Activated CD8-positive, alpha-beta memory T cell treated with anti-CD3 and anti-CD28 coated beads, Interleukin-2, amount 50 U/mL, for 4 hours (primary cell): ENCODE results near the gene ZSCAN29.

ENCODE experiments used
- DNase-seq: peaks from one replicate; pipeline ENCODE4 v3.0.0-alpha.2; 2020

ZSCAN29 gene

DNA sequence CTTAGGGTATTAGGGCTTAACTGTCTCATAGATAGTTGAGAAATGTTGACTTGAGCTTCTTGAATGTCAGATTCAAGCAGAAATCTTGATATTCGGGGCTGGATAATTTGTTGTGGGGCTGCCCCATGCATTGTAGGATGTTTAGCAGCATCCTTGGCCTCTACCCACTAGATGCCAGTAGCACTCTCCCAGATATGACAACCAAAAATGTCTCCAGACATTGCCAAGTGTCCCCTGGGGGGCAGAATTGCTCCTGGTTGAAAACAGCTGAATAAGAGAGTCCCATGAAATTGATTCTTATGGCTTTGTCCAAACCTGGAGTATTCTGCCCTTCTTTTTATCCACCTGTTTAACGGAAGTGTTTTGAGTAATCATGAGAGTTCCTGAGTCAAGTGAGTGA lies 24.5 kb downstream of the ZSCAN29 start:
- DNase-seq, result no peak

DNA sequence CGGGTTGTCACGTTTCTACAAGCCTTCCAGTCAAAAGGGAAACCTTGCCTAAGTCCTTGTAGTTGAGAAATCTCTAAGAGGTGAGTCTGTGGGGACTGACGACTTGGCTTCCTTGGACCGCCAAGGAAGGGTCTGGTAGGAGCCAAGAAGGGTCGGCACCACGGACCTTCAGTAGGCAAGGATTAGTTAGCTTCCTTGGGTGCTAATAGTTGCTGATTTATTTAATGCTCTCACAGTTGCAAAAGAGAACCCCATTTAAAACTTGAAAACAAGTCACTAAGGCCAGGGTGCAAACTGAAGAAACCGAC lies 40.1 kb downstream of the ZSCAN29 start:
- no peak for DNase-seq

DNA sequence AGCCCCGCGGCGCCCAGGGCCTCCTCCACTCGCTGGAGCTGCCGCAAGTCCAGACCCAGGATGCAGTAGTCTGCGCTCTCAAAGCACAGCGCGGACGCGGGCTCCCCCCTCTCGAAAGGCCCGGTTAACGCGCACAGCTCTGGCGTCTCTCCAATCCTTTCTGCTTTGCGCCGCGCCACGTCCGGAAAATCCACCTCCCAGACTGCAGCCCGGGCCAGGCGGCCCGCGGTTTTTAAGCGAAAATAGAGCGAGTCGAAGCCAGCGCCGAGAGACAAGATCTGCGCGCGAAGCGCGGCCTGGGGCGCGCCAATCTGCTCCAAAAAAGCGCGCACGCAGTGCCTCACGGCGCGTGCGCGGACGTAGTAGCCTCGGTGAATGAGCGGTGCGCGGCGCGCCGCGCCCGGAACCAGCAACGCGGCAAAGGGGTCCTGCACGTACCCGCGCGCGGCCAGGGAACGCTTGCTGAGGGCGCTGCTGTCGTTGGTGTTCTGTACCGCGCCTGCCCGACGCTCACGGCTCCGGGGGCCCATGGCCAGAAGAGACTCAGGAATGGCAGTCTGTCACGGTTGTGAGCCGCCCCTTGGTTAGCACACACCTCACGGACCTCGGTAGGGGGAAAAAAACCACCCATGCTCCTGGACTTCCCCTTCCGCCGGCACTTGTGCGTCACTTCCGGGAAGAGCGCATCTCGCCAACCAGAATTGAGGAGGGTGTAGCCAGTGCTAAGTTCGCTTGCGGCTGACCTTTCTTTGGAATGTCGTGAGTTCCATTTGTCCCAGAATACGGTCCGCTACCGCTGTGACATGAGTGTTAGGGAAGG lies 40.7 kb downstream of the ZSCAN29 start, which contains the start of gene LCMT2:
LCMT2 (minus strand) TSS at position 614 of the 820 bp plus-strand sequence; CDS start at position 530, 84 bp downstream.
- peak; percentile 89 for DNase-seq

DNA sequence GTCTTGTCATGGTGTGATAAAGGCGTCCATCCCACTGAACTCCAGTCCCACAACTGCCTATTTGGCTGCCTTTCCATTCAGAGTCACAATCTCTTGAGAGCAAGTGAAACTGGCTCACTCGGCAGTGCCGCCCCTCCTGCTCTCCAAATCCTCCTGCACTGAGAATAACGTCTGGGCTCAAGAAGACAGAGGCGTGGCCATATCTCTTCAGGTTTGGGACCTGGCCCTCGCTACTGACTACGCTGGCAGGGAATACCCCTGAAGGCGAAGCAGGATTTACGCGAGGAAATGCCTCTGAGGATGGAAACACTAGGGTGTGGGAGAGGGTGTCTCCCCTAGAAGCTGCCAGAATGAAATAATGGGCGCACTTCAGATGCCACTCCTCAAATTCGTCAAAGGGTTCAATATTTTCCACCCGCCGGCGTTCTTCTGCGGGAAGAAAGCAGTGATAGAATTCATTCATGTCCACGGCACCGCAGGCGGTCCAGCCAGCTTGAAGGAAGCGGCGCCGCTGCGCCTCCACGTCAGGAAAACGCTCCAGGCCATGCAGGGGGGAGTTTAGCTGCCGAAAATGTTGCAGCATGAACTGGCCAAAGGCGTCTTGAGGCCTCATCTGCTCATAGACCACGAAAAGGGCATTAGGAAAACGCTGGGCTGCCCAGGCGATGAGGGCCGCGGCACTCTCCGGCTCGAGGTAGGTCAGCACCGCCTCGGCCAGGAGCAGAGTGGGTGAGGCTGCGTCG lies 41.5 kb downstream of the ZSCAN29 start:
- DNase-seq, result no peak

DNA sequence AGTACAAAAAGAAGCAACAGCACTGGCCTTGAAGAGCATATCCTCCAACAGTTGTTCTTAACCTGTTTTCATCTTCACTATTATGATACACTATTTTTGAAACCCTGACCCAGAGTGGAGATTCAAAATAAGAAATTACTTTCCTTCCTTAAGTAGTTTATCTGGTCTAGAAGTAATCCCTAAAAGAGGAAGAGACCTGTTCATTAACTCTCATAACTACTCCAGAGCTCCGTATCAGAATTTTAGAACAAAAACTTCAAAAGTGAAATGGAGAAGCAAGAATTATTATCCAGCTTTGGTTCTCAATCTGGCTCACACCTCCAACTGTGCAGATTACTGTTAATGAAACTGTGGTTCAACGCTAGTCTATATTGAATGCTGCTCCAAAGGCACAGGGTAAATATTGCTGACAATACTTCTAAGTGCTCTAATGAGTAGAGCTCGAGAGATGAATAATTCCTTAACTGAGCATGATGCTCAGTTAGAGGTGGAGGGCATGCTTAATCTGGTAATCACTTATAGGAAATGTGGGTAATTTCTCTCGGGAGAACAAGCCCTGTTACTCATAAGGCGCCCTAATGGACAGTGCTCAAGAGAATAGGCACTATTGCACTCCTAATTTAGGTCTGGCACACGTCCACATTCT lies 45.7 kb downstream of the ZSCAN29 start:
- DNase-seq, result no peak

DNA sequence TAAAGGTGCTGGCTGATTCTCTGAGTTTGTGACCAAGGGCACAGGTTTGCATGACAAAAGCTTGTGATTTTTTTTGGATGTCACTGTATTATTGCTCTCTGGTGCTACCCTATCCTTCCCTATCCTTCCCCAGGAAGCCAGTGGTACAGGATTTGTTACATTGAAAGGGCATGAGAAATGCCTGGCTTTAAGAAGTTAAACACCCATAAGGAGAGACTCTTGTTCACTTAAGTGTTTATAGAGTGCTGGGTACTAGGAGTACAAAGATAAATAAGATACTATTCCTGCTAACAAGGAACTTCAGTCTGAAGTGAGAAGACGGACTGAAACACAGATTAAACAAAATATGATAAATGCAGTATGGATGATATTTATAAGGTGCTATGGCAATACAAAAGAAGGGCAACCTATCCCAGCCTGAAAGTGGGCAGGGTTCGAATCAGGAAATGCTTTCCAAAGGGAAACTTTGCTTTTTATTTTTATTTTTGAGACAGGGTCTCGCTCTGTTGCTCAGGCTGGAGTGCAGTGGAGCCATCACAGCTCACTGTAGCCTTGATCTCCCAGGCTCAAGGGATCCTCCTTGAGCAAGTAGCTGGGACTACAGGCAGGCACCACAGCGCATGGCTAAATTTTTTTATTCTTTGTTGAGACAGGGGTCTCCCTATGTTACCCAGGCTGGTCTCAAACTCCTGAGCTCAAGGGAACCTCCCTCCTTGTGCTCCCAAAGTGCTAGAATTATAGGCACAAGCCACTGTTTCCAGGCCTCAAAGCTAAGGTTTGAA lies 51.7 kb downstream of the ZSCAN29 start:
- DNase-seq, result no peak

DNA sequence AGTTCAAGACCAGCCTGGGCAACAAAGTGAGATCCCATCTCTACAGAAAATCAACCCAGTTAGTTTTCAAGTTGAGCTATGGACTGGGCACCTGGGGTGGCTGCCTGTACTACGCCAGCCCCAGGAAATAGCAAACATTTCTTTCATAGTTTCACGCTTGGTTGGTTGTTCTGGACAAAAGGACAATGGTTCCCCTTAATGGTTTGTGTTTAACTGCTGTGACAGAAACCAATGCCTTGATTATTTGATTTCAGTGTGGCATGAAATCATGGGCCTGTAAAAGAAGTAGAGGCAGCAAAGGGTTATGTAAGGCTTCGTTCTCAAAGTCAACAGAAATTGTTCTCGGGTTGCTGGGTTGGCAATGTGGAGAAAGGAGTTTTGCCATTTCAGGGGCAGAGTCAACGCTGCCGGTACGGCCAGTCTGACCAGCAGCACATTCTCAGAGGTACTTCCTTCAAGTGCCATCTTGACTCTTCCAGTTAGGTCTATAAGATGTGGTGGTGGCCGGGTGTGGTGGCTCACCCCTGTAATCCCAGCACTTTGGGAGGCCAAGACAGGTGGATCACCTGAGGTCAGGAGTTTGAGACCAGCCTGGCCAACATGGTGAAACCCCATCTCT lies 53.2 kb downstream of the ZSCAN29 start:
- DNase-seq, result no peak

DNA sequence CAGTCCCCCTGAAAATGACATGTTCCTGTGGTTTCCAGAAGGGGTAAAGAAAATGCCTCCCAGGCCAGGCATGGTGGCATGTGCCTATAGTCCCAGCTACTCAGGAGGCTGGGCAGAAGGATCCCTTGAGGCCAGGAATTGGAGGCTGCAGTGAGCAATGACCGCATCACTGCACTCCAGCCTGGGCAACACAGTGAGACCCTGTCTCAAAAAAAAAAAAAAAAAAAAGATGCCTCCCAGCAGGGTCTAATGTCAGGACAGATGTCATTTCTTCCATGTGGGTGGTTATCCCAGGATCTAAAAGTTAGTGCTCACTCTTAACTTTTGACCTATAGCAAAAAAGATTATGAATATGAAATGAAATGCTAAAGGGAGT lies 53.9 kb downstream of the ZSCAN29 start:
- DNase-seq, result no peak

DNA sequence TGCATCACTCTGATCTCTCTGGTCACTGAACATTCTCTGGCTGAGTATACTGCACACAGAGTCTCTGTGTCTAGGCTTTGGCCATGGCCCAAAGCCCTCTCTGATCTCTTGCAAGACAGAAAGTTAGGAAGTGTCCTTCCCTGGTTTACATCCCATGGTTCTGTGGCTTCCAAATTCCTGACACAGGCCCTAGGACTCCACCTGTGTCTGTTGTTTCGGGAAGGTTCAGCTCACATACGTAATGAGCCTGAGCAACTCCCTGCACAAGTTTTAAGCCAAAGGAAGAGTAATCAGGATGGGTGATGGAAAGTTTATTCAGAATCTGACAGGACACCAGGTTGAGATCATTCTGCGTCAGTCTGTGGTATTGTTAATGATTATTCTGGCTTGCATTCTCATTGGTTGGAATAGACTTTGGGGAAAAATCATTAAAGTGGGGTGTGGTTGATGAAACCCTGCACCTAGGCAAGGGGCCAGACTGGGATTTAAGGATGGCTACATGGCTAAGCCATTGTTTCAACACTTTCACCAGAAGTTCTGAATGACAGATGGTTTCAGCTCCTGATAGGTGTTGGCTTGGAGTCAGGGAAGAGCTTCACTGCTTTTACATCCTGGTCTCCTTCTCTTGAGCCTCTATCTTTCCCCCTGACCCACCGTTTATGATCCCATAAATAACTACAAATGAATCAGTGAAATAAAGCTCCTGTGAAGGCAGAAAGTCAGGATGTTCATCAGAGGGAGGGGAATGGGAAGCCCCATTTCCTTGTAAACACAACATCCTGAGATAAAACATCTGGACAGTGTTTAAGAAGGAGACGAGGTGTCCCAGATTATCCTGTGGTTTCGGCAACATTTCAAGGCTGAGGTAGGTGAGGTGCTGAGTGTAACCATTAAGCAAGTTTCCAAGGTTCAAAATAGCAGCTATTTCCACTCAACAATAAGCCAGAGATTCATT lies 54.5 kb downstream of the ZSCAN29 start:
- DNase-seq, result no peak

DNA sequence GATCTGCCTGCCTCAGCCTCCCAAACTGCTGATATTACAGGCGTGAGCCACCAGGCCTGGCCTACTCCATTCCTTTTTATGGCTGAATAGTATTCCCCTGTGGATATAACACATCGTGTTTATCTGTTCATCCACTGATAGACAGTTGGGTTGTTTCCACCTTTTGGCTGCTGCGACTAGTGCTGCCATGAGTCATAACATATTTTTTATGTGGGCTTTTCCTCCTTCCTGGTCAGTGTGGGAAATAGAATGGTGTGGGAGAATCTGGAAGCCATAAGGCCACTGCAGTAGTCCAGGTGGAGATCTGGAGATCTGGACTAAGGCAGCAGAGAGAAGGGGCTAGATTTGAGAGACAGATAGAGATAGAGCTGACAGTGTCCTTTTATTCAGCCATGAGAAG lies 56.7 kb downstream of the ZSCAN29 start:
- DNase-seq, result no peak

DNA sequence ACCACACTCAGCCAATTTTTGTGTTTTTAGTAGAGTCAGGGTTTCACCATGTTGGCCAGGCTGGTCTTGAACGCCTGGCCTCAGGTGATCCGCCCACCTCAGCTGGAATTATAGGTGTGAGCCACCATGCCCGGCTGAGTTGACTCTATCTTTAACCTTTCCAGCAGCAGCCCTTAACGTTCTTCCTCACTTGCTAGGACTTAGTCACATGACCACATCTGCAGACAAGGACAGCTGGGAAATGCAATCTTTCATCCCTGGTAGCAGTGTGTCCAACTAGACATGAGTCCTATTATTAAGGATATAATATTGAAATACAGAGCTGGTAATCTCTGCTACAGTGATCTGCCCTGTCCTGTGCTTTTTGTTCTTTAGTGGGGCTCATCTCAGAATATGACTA lies 58.5 kb downstream of the ZSCAN29 start:
- DNase-seq, result no peak
